NCI-H226 (cell line): ENCODE data around the gene ZFP36.

Experiments
- DNase-seq: peaks from one replicate; pipeline ENCODE4 v3.0.0-alpha.2; 2015

Gene ZFP36

GRCh38 chr19:39407660-39408391 is 1.2 kb downstream of the ZFP36 start:
- DNase-seq: no peak

DNA sequence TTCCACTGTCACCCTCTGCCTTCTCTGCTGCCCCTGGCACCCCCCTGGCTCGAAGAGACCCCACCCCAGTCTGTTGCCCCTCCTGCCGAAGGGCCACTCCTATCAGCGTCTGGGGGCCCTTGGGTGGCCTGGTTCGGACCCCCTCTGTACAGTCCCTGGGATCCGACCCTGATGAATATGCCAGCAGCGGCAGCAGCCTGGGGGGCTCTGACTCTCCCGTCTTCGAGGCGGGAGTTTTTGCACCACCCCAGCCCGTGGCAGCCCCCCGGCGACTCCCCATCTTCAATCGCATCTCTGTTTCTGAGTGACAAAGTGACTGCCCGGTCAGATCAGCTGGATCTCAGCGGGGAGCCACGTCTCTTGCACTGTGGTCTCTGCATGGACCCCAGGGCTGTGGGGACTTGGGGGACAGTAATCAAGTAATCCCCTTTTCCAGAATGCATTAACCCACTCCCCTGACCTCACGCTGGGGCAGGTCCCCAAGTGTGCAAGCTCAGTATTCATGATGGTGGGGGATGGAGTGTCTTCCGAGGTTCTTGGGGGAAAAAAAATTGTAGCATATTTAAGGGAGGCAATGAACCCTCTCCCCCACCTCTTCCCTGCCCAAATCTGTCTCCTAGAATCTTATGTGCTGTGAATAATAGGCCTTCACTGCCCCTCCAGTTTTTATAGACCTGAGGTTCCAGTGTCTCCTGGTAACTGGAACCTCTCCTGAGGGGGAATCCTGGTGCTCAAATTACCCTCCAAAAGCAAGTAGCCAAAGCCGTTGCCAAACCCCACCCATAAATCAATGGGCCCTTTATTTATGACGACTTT is 2.0 kb downstream of the ZFP36 start:
- DNase-seq: no peak

DNA sequence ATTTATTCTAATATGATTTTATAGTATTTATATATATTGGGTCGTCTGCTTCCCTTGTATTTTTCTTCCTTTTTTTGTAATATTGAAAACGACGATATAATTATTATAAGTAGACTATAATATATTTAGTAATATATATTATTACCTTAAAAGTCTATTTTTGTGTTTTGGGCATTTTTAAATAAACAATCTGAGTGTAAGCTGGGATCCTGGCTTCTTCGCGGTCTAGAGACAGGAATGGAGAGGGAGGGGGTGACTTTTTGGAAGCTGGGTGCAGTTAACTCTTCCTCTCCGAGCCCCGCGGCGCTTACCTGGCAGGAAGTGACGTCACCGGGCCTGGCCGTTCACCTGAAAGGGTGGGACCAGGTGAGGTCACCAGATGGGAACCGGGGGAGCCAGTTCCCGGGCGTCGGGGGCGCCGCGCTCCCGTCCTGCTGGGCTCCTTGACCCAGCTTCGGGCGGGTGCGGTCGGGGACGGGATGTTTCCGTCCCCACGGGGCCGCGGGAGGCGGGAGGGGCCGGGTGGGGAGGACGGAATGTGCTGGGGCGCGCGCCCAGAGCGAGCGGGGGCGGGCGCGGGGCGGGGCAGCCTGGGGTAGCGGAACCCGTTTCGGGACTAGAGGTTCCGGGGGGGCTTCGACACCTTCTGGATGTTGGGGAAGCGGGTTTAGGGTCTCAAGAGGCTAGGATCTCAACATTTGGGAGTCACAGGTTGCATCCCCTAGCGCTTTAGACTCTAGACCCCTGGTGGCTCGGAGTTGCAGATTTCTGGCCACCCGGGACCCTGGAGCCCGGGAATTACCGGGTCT is 2.8 kb downstream of the ZFP36 start:
- peak; percentile 53 for DNase-seq

DNA sequence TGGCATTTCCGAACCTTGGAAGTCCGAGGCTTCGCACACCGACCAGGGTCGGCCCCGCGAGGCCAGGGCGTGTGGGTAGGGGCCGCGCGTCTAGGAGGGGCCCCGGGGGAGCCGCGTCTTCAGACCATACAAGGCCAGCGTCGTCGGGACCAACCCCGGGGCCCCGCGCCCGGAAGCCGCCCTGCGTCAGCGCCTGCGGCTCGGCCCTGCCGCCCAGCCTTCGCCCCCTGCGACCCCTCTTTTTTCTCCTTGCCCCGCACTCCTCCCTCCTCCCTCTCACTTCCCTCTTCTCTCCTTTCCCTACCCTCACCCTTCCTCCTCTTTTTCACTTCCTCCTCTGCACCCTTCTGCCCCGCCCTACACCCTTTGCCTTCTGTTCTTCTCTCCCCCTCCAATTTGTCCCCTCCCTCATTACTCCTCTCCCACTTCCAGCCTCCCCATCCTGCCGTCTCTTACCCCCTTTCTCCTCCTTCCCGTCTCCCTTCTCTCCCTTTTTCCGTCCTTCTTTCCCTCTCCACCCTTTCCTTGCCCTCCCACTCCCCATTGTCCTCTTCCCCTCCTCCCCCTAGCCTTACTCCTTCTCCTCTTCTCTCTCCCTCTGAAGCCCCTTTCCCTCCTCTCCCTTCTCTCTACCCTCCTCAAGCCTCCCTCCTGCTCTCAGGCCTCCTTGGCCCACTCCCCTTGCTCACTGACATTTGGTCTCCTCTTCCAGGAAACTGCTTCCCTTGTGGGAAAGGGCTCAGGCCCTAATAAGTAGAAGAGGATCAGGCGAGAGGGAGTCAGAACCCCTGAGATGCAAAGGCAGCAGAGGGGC is 3.6 kb downstream of the ZFP36 start:
- DNase-seq: no peak

DNA sequence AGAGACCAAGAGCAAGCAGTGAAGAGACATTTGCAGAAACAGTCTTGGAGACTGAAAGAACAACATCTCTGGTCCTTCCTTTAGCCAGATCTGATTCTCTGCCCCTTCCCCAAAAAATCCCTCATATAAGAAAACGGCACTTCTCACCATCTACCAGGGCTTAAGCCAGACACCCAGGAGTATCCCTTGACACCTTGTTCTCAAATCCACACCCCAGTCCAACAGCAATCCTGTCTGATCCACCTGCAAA is 4.1 kb downstream of the ZFP36 start:
- DNase-seq: no peak

DNA sequence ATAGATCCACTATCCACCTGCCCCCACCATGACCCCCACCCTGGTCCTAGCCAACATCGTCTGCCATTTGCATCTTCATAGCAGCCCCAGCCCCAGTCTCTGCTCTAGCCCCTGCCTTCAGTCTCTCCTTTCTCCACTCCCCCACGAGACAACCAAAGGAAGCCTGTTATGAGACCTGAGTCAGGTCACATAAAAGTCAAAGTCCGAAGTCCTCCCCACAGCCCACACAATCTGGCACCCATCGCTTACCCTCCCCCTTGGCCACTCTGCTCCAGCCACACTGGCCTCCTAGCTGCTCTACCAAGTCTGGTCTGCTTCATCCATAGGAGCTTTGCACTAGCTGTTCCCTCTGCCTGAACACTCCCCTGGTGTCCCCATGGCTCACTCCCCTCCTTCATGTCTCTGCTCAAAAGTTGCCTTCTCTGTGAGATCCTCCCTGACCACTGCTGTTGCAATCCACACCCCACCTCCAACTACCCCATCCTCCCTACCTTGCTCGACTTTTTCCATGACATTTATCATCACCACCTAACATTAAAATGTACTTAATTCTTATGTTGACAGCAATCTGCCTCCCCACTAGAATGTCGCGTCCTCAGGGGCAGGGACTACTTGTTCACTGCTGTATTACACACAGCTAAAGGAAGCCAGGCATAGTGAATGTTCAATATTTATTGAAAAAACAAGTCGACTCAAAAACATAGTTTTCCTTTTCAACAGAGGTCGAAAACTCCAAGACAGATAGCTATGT is 4.6 kb downstream of the ZFP36 start:
- DNase-seq: no peak

- peak; percentile 66 for DNase-seq
Observed at GRCh38 chr19:39411832-39412099, 5.1 kb downstream of the ZFP36 start.

- DNase-seq: peak; percentile 96
Observed at GRCh38 chr19:39412100-39412866, 5.6 kb downstream of the ZFP36 start, which contains the start of gene PLEKHG2. TSS of gene PLEKHG2 (plus strand) at chr19:39412669. CDS start at chr19:39414087, 1,418 bp downstream.

- DNase-seq: no peak
Observed at GRCh38 chr19:39412867-39413271, 6.2 kb downstream of the ZFP36 start.

GRCh38 chr19:39413272-39413910 is 6.7 kb downstream of the ZFP36 start:
- no peak for DNase-seq

- DNase-seq: no peak
Observed at GRCh38 chr19:39413911-39414608, 7.4 kb downstream of the ZFP36 start.

DNA sequence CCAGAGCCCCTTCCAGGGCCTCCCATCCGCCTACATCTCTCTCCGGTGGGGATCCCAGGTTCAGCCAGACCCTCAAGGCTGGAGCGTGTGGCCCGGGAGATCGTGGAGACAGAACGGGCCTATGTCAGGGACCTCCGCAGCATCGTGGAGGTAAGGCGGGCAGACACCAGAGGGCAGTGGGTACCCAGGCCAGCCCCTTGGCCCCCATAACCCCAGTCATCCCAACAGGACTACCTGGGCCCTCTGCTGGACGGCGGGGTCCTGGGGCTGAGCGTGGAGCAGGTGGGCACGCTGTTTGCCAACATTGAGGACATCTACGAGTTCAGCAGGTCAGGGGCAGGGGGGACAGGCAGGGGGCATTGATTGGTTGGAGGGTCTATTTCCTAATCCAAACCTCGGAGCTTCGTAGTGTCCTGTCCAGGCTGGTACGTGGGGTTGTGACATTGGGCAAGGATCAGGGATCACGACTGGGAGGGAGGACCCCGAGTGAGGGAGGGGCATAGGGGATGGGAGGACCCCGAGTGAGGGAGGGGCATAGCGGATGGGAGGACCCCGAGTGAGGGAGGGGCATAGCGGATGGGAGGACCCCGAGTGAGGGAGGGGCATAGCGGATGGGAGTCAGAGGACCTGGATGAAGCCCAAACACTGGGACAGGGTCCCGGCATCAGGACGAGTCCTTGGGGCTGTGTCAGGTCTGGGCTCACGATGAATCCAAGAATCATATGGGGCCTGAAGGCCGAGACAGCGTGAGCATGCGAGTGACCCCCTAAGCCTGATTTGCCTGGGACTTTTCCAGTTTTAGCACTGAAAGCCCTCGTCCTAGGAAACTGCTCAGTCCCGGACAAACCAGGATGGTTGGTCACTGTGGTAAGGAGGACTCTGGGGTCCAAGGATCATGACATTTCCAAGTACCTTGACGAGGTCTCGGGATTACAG is 8.7 kb downstream of the ZFP36 start:
- no peak for DNase-seq

DNA sequence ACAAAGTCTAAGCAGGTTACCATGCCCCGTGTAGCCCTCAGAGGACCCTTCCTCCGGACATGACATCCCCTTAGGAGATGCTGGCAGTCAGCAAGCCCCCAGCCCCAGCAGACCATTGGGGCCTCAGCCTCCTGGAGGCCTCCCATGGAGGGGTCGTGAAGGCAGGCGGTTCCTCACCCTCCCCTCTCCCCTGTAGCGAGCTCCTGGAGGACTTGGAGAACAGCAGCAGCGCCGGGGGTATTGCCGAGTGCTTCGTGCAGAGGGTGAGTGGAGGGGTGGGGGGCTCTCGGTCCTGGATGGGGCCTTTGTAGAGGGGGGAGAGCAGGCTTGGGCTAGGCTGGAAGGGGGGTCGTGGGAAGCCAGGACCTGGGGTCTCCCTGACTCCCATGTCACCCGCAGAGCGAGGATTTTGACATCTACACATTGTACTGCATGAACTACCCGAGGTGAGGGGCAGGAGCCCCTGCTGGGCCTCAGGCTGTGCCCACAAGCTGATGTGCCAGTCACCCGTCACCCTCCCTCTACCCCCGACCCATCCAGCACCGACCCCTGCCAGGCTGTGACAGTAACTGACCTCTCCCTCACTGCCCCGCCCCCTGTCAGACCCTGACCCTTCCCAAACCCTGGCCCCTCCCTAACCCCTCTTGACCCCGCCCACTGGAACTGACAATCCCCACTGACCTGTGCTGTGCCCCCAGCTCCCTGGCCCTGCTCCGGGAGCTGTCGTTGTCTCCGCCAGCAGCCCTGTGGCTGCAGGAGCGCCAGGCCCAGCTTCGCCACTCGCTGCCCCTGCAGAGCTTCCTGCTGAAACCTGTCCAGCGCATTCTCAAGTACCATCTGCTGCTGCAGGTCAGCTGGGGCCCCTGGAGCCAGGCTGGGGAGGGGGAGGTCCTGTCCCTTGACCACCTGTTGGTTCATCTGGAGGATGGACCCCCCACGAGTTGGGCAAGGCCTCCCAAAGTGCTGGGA is 9.8 kb downstream of the ZFP36 start:
- no peak for DNase-seq

DNA sequence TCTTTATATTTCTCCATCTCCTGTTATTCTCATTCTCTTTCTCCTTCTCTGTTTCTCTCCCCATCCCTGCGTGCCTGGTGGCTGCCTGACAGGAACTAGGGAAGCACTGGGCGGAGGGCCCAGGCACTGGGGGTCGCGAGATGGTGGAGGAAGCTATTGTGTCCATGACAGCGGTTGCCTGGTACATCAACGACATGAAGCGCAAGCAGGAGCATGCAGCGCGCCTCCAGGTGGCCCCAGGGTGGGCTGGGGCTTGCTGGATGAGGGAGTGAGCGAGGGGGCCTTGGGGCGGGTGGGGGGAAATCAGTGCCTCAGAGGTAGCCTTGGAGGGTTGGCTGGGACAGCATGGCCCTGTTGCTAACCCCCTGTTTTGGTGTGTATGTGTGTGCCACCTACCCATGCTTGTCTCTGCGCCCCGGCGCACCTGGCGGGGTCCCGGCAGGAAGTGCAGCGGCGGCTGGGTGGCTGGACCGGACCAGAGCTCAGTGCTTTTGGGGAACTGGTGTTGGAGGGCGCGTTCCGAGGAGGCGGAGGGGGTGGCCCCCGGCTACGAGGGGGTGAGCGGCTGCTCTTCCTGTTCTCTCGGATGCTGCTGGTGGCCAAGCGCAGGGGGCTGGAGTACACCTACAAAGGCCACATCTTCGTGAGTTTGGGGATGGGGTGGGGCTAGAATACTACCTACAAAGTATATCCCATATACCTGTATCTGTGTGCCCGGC is 11.0 kb downstream of the ZFP36 start:
- DNase-seq: no peak

- no peak for DNase-seq
Observed at GRCh38 chr19:39419003-39419402, 12.4 kb downstream of the ZFP36 start.

DNA sequence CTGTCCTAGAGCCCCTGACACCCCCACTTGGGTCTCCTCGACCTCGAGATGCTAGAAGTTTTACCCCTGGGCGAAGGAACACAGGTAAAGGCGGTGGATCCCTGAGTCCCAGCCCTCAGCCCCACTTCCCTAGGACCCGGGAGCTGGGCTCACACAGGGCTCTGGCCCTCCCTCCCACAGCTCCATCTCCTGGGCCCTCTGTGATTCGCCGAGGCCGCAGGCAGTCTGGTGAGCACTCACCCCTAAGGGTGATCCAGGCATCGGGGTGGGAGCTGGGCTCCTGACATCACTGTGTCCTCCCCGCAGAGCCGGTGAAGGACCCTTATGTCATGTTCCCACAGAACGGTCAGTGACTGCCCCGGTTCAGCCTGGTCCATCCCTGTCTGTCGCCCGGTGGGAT is 14.1 kb downstream of the ZFP36 start:
- DNase-seq: no peak

DNA sequence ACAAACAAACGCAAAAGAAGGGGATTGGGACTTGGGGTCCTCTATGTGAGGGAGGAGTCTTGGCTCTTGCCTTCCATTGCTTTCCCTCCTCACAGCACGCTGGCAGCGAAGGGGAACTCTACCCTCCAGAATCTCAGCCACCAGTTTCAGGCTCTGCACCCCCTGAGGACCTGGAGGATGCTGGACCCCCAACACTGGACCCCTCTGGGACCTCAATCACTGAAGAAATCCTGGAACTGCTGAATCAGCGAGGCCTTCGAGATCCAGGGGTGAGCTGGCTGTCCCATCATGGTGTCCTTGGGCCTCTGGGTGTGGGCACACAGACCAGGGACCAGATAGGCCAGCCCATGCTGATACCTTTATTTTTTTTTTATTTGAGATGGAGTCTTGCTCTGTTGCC is 15.4 kb downstream of the ZFP36 start:
- no peak for DNase-seq
